Myocyte (in vitro differentiated cells): ENCODE data around the gene LIF. TPM values are rescaled to one million over a fixed set of nuclear protein-coding genes. Genes with fewer than 3 reads are reported as not detected.

Experiments
- DNase-seq: peaks from one replicate; pipeline ENCODE4 v3.0.0-alpha.2; 2012; ENCODE audit warnings: low read depth
- total RNA-seq: library from RNA; depleted of rRNA; stranded (reverse); fragments of >200 nt; gene quantifications from 2 replicates; pipeline ENCODE4 v1.2.3, GENCODE V29; 2014

Gene LIF
- total RNA-seq, 1 donor from 2014 or later: 14.8 TPM

DNA sequence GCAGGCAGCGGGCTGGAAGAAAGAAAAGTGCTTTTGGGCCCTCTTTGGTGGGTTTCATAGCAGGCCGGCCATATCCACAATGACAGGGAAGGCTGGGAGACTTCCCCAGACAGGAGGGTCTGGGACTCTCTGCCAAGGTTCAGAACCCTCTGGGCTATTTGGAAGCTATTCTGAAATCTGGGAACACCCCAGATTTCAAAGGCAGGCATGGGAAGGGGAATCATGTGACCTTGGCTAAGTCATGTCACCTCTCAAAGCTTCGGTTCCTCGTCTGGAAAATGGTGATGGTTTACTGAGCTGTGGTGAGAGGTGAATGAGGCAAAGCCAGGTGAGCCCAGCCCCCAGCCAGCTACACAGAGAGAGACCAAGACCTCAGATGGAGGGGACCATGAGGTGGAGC is 38.1 kb upstream of the LIF start:
- DNase-seq: no peak

DNA sequence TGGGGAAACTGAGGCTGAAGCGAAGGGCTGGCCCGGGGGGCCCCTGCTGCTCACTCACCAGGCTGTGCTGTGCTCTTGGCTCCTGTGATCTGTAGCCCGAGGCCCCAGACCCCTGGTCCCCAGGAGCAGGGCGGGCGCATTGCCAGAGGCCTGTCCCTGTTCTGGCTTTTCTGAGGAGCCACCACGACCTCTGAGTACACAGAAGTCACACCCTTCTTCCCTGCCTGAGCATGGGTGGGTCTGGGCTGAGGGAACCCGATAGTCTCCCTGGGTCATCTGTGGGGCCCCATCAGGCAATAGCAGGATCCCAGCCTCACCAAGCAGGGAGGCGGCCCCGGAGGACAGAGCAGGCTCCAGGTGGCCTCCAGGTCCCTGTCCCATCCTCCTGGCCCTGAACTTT is 37.6 kb upstream of the LIF start:
- DNase-seq: no peak

DNA sequence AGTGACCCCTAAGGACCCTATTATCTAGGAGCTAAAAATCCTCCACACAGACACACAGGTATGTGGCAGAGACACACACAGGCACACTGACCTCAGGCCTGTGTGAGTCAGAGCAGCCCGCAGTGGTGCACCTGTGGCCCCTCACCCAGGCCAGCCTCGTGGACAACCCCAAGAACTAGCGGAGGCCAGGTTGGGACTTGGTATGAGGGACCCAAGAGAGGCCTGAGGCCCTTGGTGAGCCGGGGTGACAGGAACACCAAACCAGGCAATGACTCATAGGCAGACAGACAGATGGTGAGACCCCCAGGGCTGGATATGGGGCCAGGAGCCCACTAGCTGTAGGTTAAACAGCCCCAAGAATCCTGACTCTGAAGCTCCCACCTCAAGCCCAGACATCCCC is 36.8 kb upstream of the LIF start:
- no peak for DNase-seq

DNA sequence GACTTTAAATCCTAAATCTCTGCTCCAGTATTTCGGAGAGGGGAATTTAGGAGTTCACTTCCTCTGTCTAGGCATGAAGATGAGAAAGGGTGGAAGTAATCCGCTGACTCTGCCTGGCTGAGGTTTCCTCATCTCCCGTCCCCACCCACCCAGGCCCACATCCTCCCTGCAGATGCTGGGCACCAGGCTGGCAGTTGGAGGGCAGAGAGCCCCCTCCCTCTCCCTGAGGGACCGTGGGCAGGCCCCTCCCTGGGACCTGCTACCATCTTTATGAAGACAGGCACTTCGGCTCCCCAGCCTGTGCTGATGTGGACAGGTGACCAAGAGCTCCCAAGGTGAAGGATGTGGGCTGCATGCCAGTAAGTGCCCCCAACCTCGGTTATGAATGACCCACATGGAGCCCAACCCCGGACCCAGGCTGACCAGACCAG is 36.1 kb upstream of the LIF start:
- no peak for DNase-seq

DNA sequence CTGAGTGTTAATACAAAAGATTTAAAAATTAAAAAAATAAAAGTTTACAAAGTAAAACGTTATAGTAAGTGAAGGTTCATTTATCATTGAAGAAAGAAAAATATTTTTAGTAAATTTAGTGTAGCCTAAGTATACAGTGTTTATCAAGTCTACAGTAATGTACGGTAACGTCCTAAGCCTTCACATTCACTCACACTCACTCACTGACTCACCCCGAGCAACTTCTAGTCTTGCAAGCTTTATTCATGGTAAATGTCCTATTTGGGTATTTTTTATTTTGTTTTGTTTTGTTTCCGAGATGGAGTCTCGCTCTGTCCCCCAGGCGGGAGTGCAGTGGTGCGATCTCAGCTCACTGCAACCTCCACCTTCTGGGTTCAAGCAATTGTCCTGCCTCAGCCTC is 33.9 kb upstream of the LIF start:
- no peak for DNase-seq

DNA sequence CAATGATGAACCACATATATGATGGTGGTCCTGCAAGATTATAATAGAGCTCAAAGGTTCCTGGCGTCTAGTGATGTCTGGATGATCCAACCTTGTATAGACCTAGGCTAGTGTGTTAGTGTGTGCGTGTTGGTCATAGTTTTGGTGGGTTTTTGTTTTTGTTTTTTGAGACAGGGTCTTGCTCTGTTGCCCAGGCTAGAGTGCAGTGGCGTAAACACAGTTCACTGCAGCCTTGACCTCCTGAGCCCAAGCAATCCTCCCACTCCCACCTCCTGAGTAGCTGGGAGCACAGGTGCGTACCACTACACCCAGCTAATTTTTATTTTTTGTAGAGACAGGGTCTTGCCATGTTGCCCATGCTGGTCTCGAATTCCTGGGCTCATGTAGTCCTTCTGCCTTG is 33.4 kb upstream of the LIF start:
- no peak for DNase-seq

DNA sequence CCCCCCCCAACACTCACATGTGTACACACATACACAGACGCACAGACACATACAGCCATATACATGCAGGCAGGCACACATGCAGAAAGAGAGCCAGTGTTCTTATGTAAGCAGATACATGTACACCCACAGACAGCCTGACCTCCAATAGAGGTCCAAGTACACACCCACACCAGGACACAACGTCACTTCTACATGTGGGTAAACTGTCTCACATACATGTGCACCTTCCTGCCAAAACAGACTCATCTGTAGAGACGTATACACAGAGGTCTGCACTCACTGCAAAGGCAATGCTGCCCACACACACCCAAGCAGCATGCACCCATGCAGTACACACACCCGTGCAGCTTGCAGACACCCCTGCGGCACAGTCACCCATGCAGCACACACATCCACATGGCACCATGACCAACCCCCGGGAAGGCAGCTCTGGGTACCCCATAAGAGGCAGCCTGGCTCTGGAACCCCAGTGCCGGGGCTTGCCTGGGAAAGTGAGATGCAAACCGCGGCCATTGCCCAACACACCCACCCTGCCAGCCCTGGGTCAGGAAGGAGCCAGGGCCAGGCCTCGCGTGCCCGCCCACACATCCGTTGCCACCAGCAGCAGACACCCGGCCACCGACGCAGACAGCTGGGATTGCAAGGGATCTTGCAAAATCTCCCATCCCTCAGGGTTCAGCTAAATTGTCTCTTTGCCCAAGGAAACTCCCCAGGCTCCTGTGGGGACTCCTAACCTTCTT is 32.7 kb upstream of the LIF start:
- DNase-seq: peak; percentile 68

DNA sequence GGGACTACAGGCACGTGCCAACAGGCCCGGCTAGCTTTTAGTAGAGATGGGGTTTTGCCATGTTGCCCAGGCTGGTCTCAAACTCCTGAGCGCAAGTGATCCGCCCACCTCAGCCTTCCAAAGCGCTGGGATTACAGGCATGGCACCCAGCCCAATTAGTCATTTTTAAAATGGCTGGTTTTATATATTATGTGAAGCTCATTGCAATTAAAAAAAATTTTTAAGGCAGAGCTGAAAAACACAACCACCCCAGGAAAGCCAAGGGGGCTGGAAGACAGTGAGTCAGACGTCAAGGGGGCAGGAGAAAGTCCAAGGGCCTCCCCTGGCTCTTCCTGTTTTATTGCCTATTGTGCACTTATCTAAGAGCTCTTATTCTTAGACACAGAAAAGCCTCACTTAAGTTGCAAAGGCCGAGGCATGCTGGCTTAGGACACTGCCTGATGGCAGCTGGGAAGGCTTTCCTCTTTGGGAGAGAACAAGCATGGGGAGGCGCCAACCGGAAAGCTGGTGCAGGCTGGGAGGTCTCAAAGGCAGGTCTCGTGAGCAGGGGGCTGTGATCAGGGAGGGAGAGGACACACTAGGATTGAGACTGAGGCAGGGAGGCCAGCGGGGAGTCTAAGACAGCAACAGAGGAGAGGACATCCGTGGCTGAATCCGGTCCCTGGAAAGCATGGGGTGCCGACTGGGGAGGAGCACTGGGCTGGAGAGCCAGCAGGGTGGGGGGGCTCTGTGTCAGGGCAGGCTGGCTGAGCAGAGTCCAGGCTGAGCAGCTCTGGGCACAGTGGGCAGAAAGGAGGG is 31.2 kb upstream of the LIF start:
- DNase-seq: peak; percentile 63

DNA sequence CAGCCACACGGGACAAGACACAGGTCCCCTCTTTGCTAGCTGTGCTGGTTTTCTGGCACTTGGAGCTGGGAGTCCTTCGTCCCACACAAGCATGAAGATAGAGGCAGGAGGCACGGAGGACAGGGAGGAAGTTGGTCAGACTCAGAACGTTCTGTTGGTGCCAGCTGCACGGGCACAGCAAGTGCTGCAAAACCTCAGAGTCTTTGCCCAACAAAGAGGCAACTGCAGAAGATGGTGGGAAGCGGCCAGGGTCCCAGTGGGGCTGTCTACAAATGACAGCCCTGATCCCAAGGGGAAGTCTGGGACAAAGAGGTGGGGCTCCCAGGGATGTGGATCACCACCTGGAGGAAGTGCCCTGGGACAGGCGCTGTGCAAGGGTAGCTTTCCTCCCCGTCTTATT is 29.5 kb upstream of the LIF start:
- DNase-seq: no peak

DNA sequence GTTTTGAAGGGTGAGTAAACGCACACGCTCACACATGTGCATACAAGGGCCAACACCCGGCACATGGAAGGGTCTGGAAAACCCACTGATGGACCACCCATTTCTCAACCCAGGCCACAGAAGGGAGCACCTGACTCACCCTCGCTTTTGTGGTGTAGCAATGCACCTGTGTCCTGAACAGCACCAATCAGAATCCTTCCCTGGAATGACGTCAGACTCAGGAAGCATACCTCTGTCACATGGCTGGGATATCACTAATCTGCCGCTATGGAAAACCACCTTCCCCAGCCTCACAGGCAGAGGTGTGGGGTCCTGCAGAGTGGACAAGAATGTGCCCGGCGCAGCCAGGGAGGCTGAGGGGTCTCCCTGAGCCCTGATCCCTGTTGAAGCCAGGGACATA is 29.1 kb upstream of the LIF start:
- no peak for DNase-seq

DNA sequence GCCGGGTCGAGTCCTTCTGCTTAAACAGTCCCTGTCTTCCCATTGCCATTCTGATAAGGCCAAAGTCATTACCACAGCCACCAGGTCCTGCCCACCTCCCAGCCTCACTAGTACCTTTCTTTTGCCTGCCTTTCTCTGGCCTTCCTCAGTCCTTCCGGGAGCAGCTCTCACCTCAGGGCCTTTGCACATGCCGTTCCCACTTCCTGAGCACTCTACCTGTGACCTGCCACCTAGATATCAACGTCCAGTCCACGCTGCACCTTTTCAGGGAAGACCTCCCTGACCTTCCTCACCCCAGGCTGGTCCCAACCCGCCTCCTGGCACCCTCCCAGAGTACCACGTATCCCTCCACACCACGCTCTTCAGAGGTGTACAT is 27.9 kb upstream of the LIF start:
- DNase-seq: no peak

DNA sequence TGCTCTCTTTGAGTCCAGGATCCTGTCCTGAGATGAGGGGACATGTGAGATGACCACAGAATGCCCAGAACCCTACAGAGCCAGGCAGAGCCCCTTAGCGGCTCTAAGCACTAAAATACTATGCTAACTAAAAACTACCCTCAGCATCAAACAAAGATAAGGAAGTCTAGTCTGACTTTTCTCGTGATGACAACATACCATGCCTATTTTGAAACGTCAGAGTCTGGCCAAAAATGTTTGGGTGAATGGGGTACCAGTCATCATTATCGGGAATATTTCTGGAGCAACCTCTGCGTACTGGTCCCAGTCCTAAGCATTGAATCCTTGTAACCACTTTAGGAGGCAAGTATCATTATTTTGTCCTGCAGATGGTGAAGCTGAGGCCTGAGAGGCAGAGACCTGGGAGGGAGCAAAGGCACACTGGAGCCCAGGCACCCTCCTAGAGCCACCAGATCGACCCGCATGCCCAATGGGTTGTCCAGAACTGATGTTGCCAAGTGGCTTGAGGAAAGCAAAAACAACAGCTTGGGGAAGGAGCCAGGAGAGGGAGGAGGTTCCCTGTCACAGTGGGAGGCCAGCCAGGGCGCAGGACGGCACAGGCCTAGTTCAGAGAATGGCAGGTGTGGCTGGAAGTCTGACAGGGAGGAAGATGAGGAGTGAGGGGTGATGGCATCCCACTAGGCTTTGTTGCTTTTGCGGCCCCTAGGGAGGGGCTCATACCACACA is 27.3 kb upstream of the LIF start:
- DNase-seq: no peak

DNA sequence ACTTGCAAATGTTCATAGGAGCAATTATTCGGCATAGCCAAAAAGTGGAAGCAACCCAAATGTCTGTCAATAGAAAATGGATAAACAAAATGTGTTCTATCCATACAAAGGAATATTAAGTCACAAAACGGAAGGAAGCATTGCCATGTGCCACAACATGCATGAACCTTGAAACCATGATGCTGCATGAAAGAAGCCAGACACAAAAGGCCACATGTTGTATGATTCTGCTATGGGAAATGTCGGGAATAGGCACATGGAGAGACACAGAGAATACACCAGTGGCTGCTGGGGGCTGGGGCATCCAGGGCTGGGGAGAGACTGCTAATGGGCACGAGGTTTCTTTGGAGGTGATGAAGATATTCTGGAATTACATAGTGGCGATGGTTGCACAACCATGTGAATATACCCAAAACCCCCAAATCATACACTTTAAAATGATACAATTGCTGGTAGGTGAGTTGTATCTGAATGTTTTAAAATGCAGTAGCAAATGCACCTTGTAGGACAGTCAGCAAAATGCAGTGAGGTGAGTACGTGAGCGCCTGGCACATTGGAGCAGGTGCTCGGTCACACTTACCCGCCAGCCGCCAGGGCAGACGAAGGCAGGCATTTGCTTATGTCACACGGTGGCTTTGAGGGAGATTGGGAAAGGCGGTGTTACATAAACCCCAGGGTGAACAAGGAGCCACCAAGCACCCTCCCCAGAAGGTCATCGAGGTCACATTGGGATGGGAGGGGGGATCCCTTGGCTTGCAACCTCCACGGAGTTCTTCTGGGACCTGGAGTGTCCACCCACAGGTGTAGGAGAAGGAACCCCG is 26.4 kb upstream of the LIF start:
- DNase-seq: no peak

DNA sequence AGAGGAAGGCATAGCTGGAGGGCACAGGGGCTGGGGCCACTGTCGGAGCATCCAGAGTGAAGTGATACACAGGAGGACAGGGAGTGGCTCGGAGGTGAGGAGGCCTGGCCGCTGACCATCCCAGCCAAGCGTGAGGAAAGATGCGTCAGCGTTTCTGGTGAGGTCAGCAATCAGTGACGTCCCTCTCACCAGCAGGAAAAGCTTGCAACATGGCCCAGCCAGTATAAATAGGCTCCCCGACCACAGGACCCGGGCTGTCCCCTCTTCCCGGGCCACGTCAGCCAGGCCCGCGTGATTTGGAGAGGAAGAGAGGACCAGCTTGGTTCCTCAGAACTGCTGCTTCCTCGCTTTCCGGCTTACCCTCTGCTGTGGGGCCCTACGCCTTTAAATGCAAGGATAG is 24.3 kb upstream of the LIF start:
- no peak for DNase-seq

DNA sequence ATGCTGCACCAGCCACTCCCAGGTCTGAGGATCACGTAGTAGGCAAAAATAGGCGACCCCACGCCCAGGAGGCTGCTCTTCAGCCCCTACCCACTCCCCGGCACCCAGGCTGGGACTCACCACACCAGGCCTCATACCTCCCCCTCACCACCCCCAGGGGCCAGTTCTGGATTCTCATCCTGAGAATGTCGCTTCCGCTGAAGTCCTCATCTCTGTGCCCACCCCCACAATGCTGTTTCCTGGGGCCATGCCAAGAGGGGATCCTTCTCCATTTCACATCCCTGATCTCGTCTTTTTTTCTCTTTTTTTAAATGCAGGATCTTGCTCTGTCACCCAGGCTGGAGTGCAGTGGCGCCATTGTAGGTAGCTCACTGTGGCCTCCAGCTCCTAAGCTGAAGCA is 21.8 kb upstream of the LIF start:
- no peak for DNase-seq

DNA sequence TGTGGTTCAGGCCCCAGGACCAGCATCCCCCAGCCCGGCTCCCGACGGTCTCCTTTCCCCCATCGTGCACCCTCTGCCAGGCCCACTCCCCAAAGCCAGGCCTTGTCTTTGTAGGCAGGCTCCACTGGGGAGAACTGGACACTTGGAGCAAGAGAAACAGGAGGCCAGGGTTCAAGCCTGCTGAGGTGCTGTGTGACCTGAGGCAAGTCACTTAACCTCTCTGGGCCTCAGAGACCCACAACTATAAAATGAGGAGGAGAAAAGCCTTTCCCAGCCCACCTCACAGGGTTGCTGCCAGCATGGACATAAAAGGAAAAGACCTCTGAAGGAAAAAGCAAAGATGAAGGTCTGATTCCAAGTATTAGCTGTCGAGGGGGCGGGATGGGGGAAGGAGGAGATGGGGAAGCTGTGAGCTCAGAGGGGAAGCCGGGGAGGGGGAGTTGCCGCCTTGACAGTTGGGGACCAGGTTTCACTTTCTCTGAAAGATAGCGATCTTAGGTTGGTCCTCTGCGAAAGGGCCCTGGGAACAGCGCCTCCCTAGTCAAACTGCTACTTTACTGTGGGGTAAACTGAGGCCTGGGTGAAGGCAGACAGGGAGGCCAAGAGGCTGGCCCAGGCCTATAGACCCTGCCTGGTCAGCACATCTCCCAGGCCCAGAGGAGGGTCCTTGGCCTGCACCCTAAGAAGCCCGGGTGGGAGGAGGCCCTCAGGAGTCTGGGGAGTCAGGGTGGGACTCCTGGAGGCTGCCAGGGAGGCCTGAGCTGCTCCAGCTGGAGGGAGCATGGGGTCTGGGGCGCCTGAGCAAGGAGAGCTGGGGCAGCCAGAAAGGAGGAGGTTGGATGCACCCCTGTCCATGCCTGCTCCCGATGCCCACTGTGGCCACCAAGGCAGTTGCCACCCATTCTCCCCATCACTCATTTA is 21.1 kb upstream of the LIF start:
- no peak for DNase-seq

DNA sequence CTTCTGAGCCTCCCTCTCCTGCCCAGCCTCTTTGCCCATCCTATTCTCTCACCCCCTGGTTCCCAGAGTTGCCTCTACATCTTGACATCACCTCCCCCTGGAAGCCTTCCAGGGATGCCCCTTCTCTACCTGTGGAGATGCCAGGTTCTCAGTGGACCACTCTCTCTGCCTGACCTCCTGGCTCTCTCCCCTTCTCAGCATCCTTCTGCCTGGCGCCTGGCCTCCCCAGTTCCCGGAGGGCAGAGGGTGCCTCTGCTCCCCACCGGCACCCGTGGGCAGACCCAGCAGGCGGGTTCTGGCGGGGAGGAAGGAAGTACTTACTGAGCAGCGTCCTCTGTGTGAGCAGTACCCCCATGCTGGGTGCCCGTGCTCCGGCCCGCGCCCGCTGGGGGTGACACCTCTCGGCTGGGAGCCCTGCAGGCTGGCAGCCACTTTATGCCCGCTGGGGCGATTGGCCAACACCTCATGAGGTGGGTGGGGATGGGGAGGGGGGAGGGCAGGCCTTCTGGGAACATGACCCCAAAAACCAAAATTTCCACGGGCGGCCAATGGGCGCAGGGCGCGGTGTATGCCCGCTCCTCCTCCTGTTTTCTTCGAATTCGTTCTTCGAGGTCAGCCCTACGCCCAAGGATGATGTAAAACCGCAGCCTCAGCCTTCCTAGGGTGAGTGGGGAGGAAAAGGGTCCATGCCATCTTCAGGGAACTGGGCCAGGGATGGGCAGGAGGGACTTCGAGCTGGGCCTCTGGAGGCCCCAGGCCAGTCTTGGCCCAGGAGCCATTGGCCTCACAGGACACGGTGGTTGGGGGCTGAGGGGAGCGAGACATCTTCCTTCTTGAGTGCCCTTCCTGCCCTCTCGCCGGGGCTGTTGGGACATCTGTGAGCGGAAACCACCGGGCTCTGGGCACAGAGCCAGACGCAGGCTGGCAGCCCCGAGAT is 20.2 kb upstream of the LIF start, which contains the start of gene OSM:
TSS of gene OSM (minus strand) at position 407 of the 937 bp plus-strand sequence. CDS start at position 355, 52 bp downstream.
- no peak for DNase-seq

DNA sequence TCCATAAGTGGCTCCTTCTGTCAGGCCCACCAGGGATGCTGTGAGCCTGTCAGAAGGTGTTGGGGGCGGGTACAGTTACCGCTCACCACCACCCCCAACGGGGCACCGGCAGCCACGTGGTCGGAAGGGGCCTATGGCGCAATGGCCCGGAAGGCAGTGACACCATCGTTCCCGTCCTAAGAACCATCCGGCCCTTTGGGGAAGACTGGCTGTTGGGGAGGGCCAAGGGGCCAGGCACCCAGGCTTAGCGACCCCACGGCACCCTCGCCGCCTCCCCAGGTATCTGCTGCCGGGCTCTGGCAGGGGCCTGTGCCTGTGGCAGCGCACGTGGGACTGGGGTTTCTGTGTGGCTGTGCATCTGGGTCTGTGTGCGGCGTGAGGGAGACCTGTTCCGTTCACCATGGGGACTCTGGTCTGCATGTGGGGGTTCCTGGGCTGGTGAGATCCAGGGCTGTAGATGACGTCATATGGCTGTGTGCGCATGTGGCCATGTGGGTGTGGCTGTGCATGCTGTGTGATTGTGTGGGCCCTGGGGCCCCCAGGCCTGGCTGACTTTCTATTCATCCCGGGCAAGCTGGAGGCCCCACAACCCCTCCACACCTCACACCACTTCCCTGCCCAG is 19.4 kb upstream of the LIF start:
- no peak for DNase-seq
